Breast epithelium (tissue), 3 donors: ENCODE data around the gene MANSC4.

ENCODE experiments used
- CTCF ChIP-seq, 3 donors: fragments of 450-650 bp; IDR thresholded peaks; one replicate each; pipeline ENCODE4 v1.5.1; 2016 to 2017; ENCODE audit warnings: antibody characterized with exemption in 3 of 3, mild to moderate bottlenecking in 3 of 3, moderate library complexity in 3 of 3
- POLR2A ChIP-seq: fragments of 450-650 bp; IDR thresholded peaks from one replicate; pipeline ENCODE4 v1.6.1; 2016; ENCODE audit warnings: antibody characterized with exemption, mild to moderate bottlenecking, moderate library complexity

GRCh38 chr12:27777141-27777540 is 2.9 kb downstream of the MANSC4 start:
- no peak for TF ChIP-seq CTCF (IDR thresholded peaks at IDR 0.05)
- TF ChIP-seq POLR2A, result no peak
